ENCODE measurements around the gene CCDC110. TPM values are rescaled to one million over a fixed set of nuclear protein-coding genes. Genes with fewer than 3 reads are reported as not detected.

Gene CCDC110
- total and polyA plus RNA-seq, 9 of the 15 experiments (the other 6 are each of a cell fraction or from before 2014, with no cell fraction given): 0.04 to 0.35 (median 0.07) TPM; not detected in 4

DNA sequence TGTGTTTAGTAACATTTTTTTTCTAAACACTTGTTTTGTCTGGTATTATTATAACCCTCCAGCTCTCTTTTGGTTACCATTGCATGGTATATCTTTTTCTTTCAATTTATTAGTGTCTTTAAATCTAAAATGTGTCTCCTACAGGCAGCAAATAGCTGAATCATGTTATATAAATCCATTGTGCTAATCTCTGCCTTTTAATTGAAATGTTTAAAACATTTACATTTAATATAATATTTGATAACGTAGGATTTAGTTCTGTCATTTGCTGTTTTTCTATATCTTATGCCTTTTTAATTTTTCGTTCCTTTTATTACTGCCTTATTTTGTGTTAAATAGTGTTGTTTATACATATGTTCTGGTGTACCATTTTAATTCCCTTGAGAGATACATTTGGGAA is 17.1 kb upstream of the CCDC110 start:
- Histone ChIP-seq H3K9me3 (replicated peaks; ENCODE audit: control insufficient read depth, insufficient read depth, low read depth, low read length) (no peaks in the 10 kb centered on the region), H3K27me3 (ENCODE audit: control insufficient read depth in 2 of 2, insufficient read depth in 2 of 2, low read length in 2 of 2) (peaks cover 2 to 10% of the 10 kb centered on the region in 2 experiments; a peak in 2 of 5 replicates), H3K27ac (ENCODE audit: extremely low read depth, low read depth, low read length) (no peak overlapping the region), H2AFZ (ENCODE audit: low read depth, low read length) (no peak overlapping the region), H3K4me3 (no peak overlapping the region), H3K4me1 (replicated peaks in 1 of 2; ENCODE audit: control insufficient read depth in 2 of 2, insufficient read depth in 2 of 2, low read length in 2 of 2) (no peaks in the 10 kb centered on the region), H3K4me2 (ENCODE audit: insufficient read depth, low read length) (no peak overlapping the region), H3K9ac (ENCODE audit: insufficient read depth in 1 of 2, low read depth in 2 of 2, low read length in 2 of 2) (no peak overlapping the region), H3K36me3 (ENCODE audit: control insufficient read depth, insufficient read depth, low read length) (no peaks in the 10 kb centered on the region), H3K9me1 (ENCODE audit: control insufficient read depth, insufficient read depth, low read length) (no peaks in the 10 kb centered on the region), H3K79me2 (ENCODE audit: control insufficient read depth, insufficient read depth, low read length) (no peaks in the 10 kb centered on the region), H4K20me1 (replicated peaks; ENCODE audit: control insufficient read depth, insufficient read depth, low read length) (no peaks in the 10 kb centered on the region)
- ChIA-PET POLR2A (interaction anchor here (1.3 kb wide), 1 partner anchor 10 kb away, joined by 3 read pairs; no protein-coding TSS in a partner anchor), CTCF (ENCODE audit: low intra/inter-chr PET ratio) (no interaction called here)
- 2% methylated on average over 2 of the region's 2 CpGs for WGBS (ENCODE audit: insufficient coverage, low coverage, missing lambda C conversion rate)
- in situ Hi-C loops (cut with MboI): loop anchor here (10.0 kb wide), 1 partner anchor 116 kb away; no protein-coding TSS in a partner anchor
- no peak for ATAC-seq
- intact Hi-C loops (cut with micrococcal nuclease): no loop called here
- TF ChIP-seq SMAD3 (CRISPR knock-in tag; conservative IDR thresholded peaks at IDR 0.05) (no peak), RBM25 (IDR thresholded peaks at IDR 0.05; ENCODE audit: low read depth, low read length, severe bottlenecking) (peak; percentile 47), ZNF507 (tag; conservative IDR thresholded peaks at IDR 0.05) (peak; percentile 88)
- no peak for DNase-seq (ENCODE audit: extremely low read depth in 1 of 4, low spot score in 3 of 4)
- no peak for FAIRE-seq
- no TSS peak for BruUV-seq (replicated peaks)

DNA sequence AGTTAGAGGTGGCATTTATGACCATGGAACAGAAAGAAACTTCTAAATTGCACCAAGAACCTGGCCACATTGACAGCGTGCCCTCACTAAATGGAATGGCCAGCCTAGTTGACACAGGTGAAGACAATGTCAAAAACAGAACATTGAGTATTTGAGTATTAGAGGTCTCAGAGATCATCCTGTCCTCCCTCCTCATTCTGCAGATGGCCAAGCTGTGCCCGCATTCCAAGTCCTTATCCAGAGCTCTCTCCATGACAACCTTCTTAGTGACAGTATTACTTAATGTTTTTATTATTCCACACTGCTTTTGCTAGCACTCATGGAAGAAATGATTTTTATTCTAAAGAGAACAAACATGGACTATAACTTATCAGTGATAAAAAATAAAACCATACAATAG is 9.9 kb upstream of the CCDC110 start:
- no peaks in the 10 kb centered on the region for H3K36me3 ChIP-seq (ENCODE audit: control insufficient read depth, insufficient read depth, low read length)
- no peak overlapping the region for H3K9ac ChIP-seq (ENCODE audit: insufficient read depth in 1 of 2, low read depth in 2 of 2, low read length in 2 of 2)
- no TSS peak for BruUV-seq (replicated peaks)
- no peak overlapping the region for H3K4me3 ChIP-seq
- DNase-seq (ENCODE audit: extremely low read depth in 1 of 4, low spot score in 3 of 4): no peak
- no peak for ATAC-seq
- in situ Hi-C loops (cut with MboI) (loop anchor here (10.0 kb wide), 1 partner anchor 123 kb away; no protein-coding TSS in a partner anchor), intact Hi-C loops (cut with micrococcal nuclease) (no loop called here)
- CTCF ChIA-PET (ENCODE audit: low intra/inter-chr PET ratio): no interaction called here
- no peak for FAIRE-seq
- POLR2A ChIA-PET: interaction anchor here (0.7 kb wide), 1 partner anchor 491 kb away, joined by 3 read pairs; no protein-coding TSS in a partner anchor
- no peaks in the 10 kb centered on the region for H3K4me1 ChIP-seq (replicated peaks in 1 of 2; ENCODE audit: control insufficient read depth in 2 of 2, insufficient read depth in 2 of 2, low read length in 2 of 2)
- no peak overlapping the region for H3K27ac ChIP-seq (ENCODE audit: extremely low read depth, low read depth, low read length)
- no peaks in the 10 kb centered on the region for H3K9me3 ChIP-seq (replicated peaks; ENCODE audit: control insufficient read depth, insufficient read depth, low read depth, low read length)
- 0% methylated on average over 2 of the region's 2 CpGs for WGBS (ENCODE audit: insufficient coverage, low coverage, missing lambda C conversion rate)
- H3K27me3 ChIP-seq (ENCODE audit: control insufficient read depth in 2 of 2, insufficient read depth in 2 of 2, low read length in 2 of 2): peaks cover 10 to 24% of the 10 kb centered on the region in 2 experiments
- H4K20me1 ChIP-seq (replicated peaks; ENCODE audit: control insufficient read depth, insufficient read depth, low read length): no peaks in the 10 kb centered on the region
- no peak overlapping the region for H3K4me2 ChIP-seq (ENCODE audit: insufficient read depth, low read length)
- H3K79me2 ChIP-seq (ENCODE audit: control insufficient read depth, insufficient read depth, low read length): no peaks in the 10 kb centered on the region
- no peak overlapping the region for H2AFZ ChIP-seq (ENCODE audit: low read depth, low read length)
- TF ChIP-seq ELF1 (tag; IDR thresholded peaks at IDR 0.05): no peak
- TF ChIP-seq, protein P1, sequence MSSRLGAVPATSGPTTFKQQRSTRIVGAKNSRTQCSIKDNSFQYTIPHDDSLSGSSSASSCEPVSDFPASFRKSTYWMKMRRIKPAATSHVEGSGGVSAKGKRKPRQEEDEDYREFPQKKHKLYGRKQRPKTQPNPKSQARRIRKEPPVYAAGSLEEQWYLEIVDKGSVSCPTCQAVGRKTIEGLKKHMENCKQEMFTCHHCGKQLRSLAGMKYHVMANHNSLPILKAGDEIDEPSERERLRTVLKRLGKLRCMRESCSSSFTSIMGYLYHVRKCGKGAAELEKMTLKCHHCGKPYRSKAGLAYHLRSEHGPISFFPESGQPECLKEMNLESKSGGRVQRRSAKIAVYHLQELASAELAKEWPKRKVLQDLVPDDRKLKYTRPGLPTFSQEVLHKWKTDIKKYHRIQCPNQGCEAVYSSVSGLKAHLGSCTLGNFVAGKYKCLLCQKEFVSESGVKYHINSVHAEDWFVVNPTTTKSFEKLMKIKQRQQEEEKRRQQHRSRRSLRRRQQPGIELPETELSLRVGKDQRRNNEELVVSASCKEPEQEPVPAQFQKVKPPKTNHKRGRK (tag; IDR thresholded peaks at IDR 0.05): no peak
- TF ChIP-seq, protein P2, sequence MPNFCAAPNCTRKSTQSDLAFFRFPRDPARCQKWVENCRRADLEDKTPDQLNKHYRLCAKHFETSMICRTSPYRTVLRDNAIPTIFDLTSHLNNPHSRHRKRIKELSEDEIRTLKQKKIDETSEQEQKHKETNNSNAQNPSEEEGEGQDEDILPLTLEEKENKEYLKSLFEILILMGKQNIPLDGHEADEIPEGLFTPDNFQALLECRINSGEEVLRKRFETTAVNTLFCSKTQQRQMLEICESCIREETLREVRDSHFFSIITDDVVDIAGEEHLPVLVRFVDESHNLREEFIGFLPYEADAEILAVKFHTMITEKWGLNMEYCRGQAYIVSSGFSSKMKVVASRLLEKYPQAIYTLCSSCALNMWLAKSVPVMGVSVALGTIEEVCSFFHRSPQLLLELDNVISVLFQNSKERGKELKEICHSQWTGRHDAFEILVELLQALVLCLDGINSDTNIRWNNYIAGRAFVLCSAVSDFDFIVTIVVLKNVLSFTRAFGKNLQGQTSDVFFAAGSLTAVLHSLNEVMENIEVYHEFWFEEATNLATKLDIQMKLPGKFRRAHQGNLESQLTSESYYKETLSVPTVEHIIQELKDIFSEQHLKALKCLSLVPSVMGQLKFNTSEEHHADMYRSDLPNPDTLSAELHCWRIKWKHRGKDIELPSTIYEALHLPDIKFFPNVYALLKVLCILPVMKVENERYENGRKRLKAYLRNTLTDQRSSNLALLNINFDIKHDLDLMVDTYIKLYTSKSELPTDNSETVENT (CRISPR knock-in tag; IDR thresholded peaks at IDR 0.05): no peak
- TF ChIP-seq RFX7 (CRISPR knock-in tag; IDR thresholded peaks at IDR 0.05): no peak
- no peak for TF ChIP-seq ZNF124 (CRISPR knock-in tag; IDR thresholded peaks at IDR 0.05)
- no peak for TF ChIP-seq TSC22D4 (tag; IDR thresholded peaks at IDR 0.05)
- H3K9me1 ChIP-seq (ENCODE audit: control insufficient read depth, insufficient read depth, low read length): no peaks in the 10 kb centered on the region

All from K562 (cell line).